ENCODE data around the gene DUSP10. TPM values are rescaled to one million over a fixed set of nuclear protein-coding genes. Genes with fewer than 3 reads are reported as not detected.

Gene DUSP10
- total and polyA plus RNA-seq, 2 of the 13 experiments (the other 11 are each of a cell fraction or from before 2014, with no cell fraction given): 2.1 to 4.4 TPM

DNA sequence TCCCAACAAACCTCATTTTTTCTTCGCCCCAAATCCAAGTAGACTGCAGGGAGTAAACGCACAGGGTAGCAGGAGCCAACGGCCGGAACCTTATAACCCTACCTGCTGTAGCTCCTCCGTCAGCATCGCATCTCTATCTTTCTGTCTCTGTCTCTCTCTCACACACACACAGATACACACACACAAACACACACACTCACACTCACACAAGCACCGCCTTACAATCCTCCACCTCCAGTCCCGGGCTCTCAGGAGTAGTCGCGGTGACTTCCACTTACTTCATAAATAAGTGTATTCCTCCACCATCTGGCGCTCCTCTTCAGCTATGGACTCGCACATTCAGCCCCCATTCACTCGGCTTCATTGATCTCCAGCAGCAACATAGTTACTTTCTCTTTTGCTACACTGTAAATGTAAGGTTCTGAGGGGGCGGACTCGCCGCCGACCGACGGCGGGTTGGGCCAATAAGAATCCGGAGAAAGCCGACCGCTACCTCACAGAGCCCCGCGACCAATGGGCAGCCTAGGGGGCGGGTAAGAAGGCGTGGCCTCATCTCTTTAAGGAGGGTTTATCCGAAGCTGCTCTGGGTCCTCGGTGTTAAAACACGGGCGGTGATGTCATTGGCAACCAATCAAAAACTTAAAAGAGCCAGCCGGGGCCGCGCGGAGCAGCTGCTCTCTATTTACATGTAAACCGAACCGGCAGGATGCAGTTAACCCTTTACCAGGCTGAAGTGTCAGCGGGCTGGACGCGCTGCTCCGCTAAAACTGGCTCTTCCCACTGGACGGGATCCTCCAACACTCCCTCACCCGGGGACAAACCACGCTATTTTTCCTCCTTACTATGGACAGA lies at the start of gene DUSP10 (continued):
- TF ChIP-seq CREM (IDR thresholded peaks at IDR 0.05) (peak; percentile 55), CREM (CRISPR knock-in tag; IDR thresholded peaks at IDR 0.05) (no peak), TBX3 (IDR thresholded peaks at IDR 0.05; ENCODE audit: borderline replicate concordance) (no peak), REL (CRISPR knock-in tag; conservative IDR thresholded peaks at IDR 0.05) (no peak), XRCC5 (optimal IDR thresholded peaks at IDR 0.05; ENCODE audit: low read length) (no peak), TGIF2 (CRISPR knock-in tag; IDR thresholded peaks at IDR 0.05) (peak; percentile 98), POLR2AphosphoS5 (IDR thresholded peaks at IDR 0.05; ENCODE audit: low read depth, low read length) (peak; percentile 79), ZNF572 (CRISPR knock-in tag; IDR thresholded peaks at IDR 0.05) (no peak), NFE2 (CRISPR knock-in tag; IDR thresholded peaks at IDR 0.05) (no peak), STAG1 (CRISPR knock-in tag; IDR thresholded peaks at IDR 0.05) (peak; percentile 13), FLYWCH1 (CRISPR knock-in tag; IDR thresholded peaks at IDR 0.05) (no peak), ZBTB10 (CRISPR knock-in tag; IDR thresholded peaks at IDR 0.05; ENCODE audit: borderline replicate concordance) (no peak), GATAD2A (CRISPR knock-in tag; IDR thresholded peaks at IDR 0.05) (no peak), ZNF225 (CRISPR knock-in tag; IDR thresholded peaks at IDR 0.05) (no peak), MED1 (CRISPR knock-in tag; IDR thresholded peaks at IDR 0.05) (no peak), ZBTB38 (CRISPR knock-in tag; IDR thresholded peaks at IDR 0.05) (no peak), MXD4 (CRISPR knock-in tag; IDR thresholded peaks at IDR 0.05) (no peak; the same call in 1 of the 2 replicates), MYPOP (CRISPR knock-in tag; IDR thresholded peaks at IDR 0.05) (peak; percentile 54; the same call in 1 of the 2 replicates), TBX2 (CRISPR knock-in tag; IDR thresholded peaks at IDR 0.05; ENCODE audit: borderline replicate concordance) (no peak; the same call in 1 of the 2 replicates), MIER3 (CRISPR knock-in tag; IDR thresholded peaks at IDR 0.05; ENCODE audit: borderline replicate concordance) (no peak), LCORL (IDR thresholded peaks at IDR 0.05) (no peak), LCORL (CRISPR knock-in tag; IDR thresholded peaks at IDR 0.05) (no peak), SIX4 (CRISPR knock-in tag; IDR thresholded peaks at IDR 0.05) (peak; percentile 80; the same call in 1 of the 2 replicates), BRCA1 (CRISPR knock-in tag; IDR thresholded peaks at IDR 0.05) (no peak; the same call in 1 of the 2 replicates), ZNF432 (CRISPR knock-in tag; IDR thresholded peaks at IDR 0.05; ENCODE audit: borderline replicate concordance) (no peak), GATA4 (IDR thresholded peaks at IDR 0.05; ENCODE audit: borderline replicate concordance, low read depth) (no peak), ZNF75D (CRISPR knock-in tag; IDR thresholded peaks at IDR 0.05; ENCODE audit: borderline replicate concordance) (no peak), MAF1 (CRISPR knock-in tag; IDR thresholded peaks at IDR 0.05; ENCODE audit: borderline replicate concordance) (no peak), NFRKB (IDR thresholded peaks at IDR 0.05) (no peak), RNF2 (conservative IDR thresholded peaks at IDR 0.05; ENCODE audit: low read depth) (no peak), AKAP8 (CRISPR knock-in tag; IDR thresholded peaks at IDR 0.05) (no peak)
